NCI-H446 treated with DMSO at 0.1 percent for 48 hours (cell line): ENCODE data around the gene SNF8.

Experiments
- DNase-seq: peaks from one replicate; lab custom pipeline; 2025; lab: John Stamatoyannopoulos, UW

Gene SNF8

GRCh38 chr17:48883171-48883570, 61.5 kb downstream of the SNF8 start:
- no peak for DNase-seq

GRCh38 chr17:48882272-48882671, 62.4 kb downstream of the SNF8 start:
- no peak for DNase-seq
